HL-60 (cell line): ENCODE results near the gene WNT6.

Source experiments
- DNase-seq, 2 experiments: peaks; one replicate each; pipeline ENCODE4 v3.0.0-alpha.2; 2010 to 2020; ENCODE audit warnings: low read depth in 1 of 2, low spot score in 1 of 2
- H3K27ac ChIP-seq: fragments of 250-450 bp; sonication (Bioruptor Pico); replicated peaks from 2 replicates; pipeline ENCODE4 v1.5.1; 2020; ENCODE audit warnings: mild to moderate bottlenecking, moderate library complexity
- H3K27me3 ChIP-seq: fragments of 250-450 bp; sonication (Bioruptor Pico); 2 replicates; pipeline ENCODE4 v1.5.1; 2021; ENCODE audit warnings: mild to moderate bottlenecking, moderate library complexity; ENCODE audit not compliant: insufficient read depth, poor library complexity, severe bottlenecking
- H3K4me3 ChIP-seq: replicated peaks from 2 replicates; pipeline ENCODE4 v1.5.1; 2011; ENCODE audit warnings: mild to moderate bottlenecking, control low read depth, low read length; ENCODE audit not compliant: insufficient read depth
- CTCF ChIP-seq: IDR thresholded peaks from one replicate; pipeline ENCODE4 v1.5.1; 2011; ENCODE audit warnings: low read length, control low read depth, inconsistent platforms; ENCODE audit not compliant: insufficient read depth
- GABPA ChIP-seq: IDR thresholded peaks from 2 replicates; pipeline ENCODE4 v1.6.1; 2012; ENCODE audit warnings: low read depth
- POLR2AphosphoS5 ChIP-seq: IDR thresholded peaks from 2 replicates; pipeline ENCODE4 v1.6.1; 2012; ENCODE audit warnings: low read depth
- REST ChIP-seq: IDR thresholded peaks from 2 replicates; pipeline ENCODE4 v1.6.1; 2012; ENCODE audit warnings: low read depth; ENCODE audit not compliant: insufficient replicate concordance
- SPI1 ChIP-seq: IDR thresholded peaks from 2 replicates; pipeline ENCODE4 v1.6.1; 2012; ENCODE audit warnings: low read depth, mild to moderate bottlenecking, borderline replicate concordance

WNT6 gene

GRCh38 chr2:218888341-218888740 lies 28.7 kb downstream of the WNT6 start:
- Histone ChIP-seq H3K27me3 (peaks cover 15% of the 10 kb centered on the region), H3K27ac (no peak overlapping the region), H3K4me3 (no peak overlapping the region)
- TF ChIP-seq CTCF: no peak
- TF ChIP-seq GABPA: no peak
- no peak for TF ChIP-seq SPI1
- TF ChIP-seq POLR2AphosphoS5: no peak
- no peak for TF ChIP-seq REST
- DNase-seq: no peak

- TF ChIP-seq POLR2AphosphoS5 (no peak), SPI1 (no peak), CTCF (no peak), GABPA (no peak), REST (no peak)
- Histone ChIP-seq H3K4me3 (no peak overlapping the region), H3K27me3 (peaks cover 9% of the 10 kb centered on the region), H3K27ac (no peak overlapping the region)
- DNase-seq: no peak
Observed at GRCh38 chr2:218889937-218890336, 30.3 kb downstream of the WNT6 start.

GRCh38 chr2:218890369-218890768 lies 30.8 kb downstream of the WNT6 start:
- DNase-seq: no peak
- Histone ChIP-seq H3K27me3 (peaks cover 5% of the 10 kb centered on the region), H3K4me3 (no peak overlapping the region), H3K27ac (no peak overlapping the region)
- TF ChIP-seq SPI1 (no peak), POLR2AphosphoS5 (no peak), CTCF (no peak), GABPA (no peak), REST (no peak)
